ENCODE data around the gene GUCA2A. TPM values are rescaled to one million over a fixed set of nuclear protein-coding genes. Genes with fewer than 3 reads are reported as not detected.

GUCA2A gene
- total RNA-seq, 1 experiment from 2014 or later, result not detected

- Histone ChIP-seq H3K14ac (ENCODE audit: insufficient read depth, low read length) (no peak overlapping the region), H3K9me3 (ENCODE audit: control insufficient read depth, low read depth, low read length) (no peaks in the 10 kb centered on the region), H2BK15ac (ENCODE audit: low read depth, low read length) (no peak overlapping the region), H3K27ac (ENCODE audit: insufficient read length, low read depth, low read length) (no peak overlapping the region), H2AK5ac (ENCODE audit: insufficient read length, low read length) (no peak overlapping the region), H3K9ac (ENCODE audit: extremely low read depth, insufficient read length, low read length) (no peak overlapping the region), H3K79me1 (ENCODE audit: insufficient read depth, low read depth, low read length, poor library complexity, severe bottlenecking) (no peaks in the 10 kb centered on the region), H4K8ac (replicated peaks; ENCODE audit: insufficient read length, low read depth, low read length) (no peak overlapping the region), H2BK5ac (ENCODE audit: insufficient read length, low read length) (no peak overlapping the region), H4K91ac (ENCODE audit: insufficient read length, low read depth, low read length) (no peak overlapping the region), H2AFZ (ENCODE audit: low read length) (no peak overlapping the region), H3K23me2 (ENCODE audit: insufficient read length, low read depth, low read length, poor library complexity, severe bottlenecking) (no peaks in the 10 kb centered on the region), H4K5ac (ENCODE audit: insufficient read length, low read depth, low read length) (no peak overlapping the region), H4K20me1 (ENCODE audit: control insufficient read depth, insufficient read depth, insufficient read length) (no peaks in the 10 kb centered on the region), H3K4me1 (ENCODE audit: insufficient read depth, low read length) (no peaks in the 10 kb centered on the region), H2BK120ac (ENCODE audit: low read depth, low read length, poor library complexity, severe bottlenecking) (no peak overlapping the region), H3K56ac (ENCODE audit: insufficient read length, low read depth, low read length) (no peak overlapping the region), H3K4ac (ENCODE audit: low read depth, low read length) (no peak overlapping the region), H3T11ph (ENCODE audit: low read length) (no peak overlapping the region), H3K27me3 (ENCODE audit: insufficient read depth, low read length) (no peaks in the 10 kb centered on the region; the same call in 1 of the 2 replicates), H3K79me2 (ENCODE audit: insufficient read depth, low read length) (no peaks in the 10 kb centered on the region), H2BK12ac (ENCODE audit: insufficient read length, low read depth, low read length) (no peak overlapping the region), H2BK20ac (ENCODE audit: low read depth, low read length, poor library complexity, severe bottlenecking) (no peak overlapping the region), H3K23ac (ENCODE audit: insufficient read length, low read depth, low read length) (no peak overlapping the region), H3K18ac (ENCODE audit: insufficient read length, low read depth, low read length) (no peak overlapping the region), H3K4me2 (ENCODE audit: insufficient read depth, insufficient read length, low read length) (no peak overlapping the region)
- no peak for DNase-seq
- Mint-ChIP-seq H3K9me3 (no peaks in the 10 kb centered on the region), H3K4me3 (no peak overlapping the region), H3K36me3 (ENCODE audit: insufficient read depth in 1 of 3, low read depth in 3 of 3) (peaks cover 6 to 44% (median 21%) of the 10 kb centered on the region in 3 experiments; a peak in 6 of 7 replicates), H3K27me3 (ENCODE audit: low read depth) (no peaks in the 10 kb centered on the region; the same call in 1 of the 2 replicates), H3K27ac (peak overlapping the region in 2 of 3 experiments; percentile 1 to 89; a peak in 4 of 7 replicates), H3K4me1 (peaks cover 3% of the 10 kb centered on the region in 2 experiments; a peak in 1 of 4 replicates)
- no CpG with 5 or more reads among the region's 8 CpGs for WGBS (ENCODE audit: extremely low coverage, insufficient read length, low lambda C conversion rate)
- TF ChIP-seq CTCF (conservative IDR thresholded peaks at IDR 0.05), result no peak
These were observed 26.8 kb upstream of the GUCA2A start for GRCh38 chr1:42191319-42191718.

Data from H9 (cell line).